H1 (cell line): ENCODE data around the gene DLX4. TPM values are rescaled to one million over a fixed set of nuclear protein-coding genes. Genes with fewer than 3 reads are reported as not detected.

Source experiments
- BCL11A ChIP-seq, 2 experiments: IDR thresholded peaks; one replicate each; pipeline ENCODE4 v1.6.1; 2011; ENCODE audit warnings: low read depth in 2 of 2, low read length in 2 of 2, mild to moderate bottlenecking in 2 of 2
- BRCA1 ChIP-seq: IDR thresholded peaks from 2 replicates; pipeline ENCODE4 v1.6.1; 2012; ENCODE audit warnings: low read depth, low read length, improper control_type of control experiment
- CBX8 ChIP-seq: fragments of 300-800, 300-1000 bp; sonication (generic); IDR thresholded peaks from 2 replicates; pipeline ENCODE4 v1.7.1; 2016; ENCODE audit warnings: low read depth, low read length, borderline replicate concordance
- EZH2 ChIP-seq: fragments of 200-600 bp; sonication (generic); IDR thresholded peaks from 2 replicates; pipeline ENCODE4 v1.7.1; 2012; ENCODE audit warnings: low read depth, mild to moderate bottlenecking, moderate library complexity, low read length, inconsistent platforms; ENCODE audit not compliant: severe bottlenecking
- FOSL1 ChIP-seq: IDR thresholded peaks from 2 replicates; pipeline ENCODE4 v1.6.1; 2011; ENCODE audit warnings: mild to moderate bottlenecking, low read depth, low read length, moderate library complexity; ENCODE audit not compliant: insufficient read depth
- HDAC2 ChIP-seq, 2 experiments: fragments of 300-600 bp in 1 of 2; sonication (generic) in 1 of 2; IDR thresholded peaks; 2 replicates each; pipeline ENCODE4 v1.6.1; 2011 to 2012; ENCODE audit warnings: low read depth in 2 of 2, low read length in 2 of 2, mild to moderate bottlenecking in 2 of 2, moderate library complexity in 2 of 2, borderline replicate concordance in 1 of 2, inconsistent platforms in 1 of 2
- RFX5 ChIP-seq: IDR thresholded peaks from 2 replicates; pipeline ENCODE4 v1.6.1; 2011; ENCODE audit warnings: low read depth, low read length, improper control_type of control experiment, borderline replicate concordance
- RNF2 ChIP-seq: fragments of 200-900, 300-1000 bp; sonication (generic); IDR thresholded peaks from 2 replicates; pipeline ENCODE4 v1.7.1; 2016; ENCODE audit warnings: borderline replicate concordance, low read depth, mild to moderate bottlenecking, antibody characterized with exemption, low read length; ENCODE audit not compliant: poor library complexity, severe bottlenecking; ENCODE audit errors: missing control alignments
- SIN3A ChIP-seq, 2 experiments: IDR thresholded peaks in 1 of 2; conservative IDR thresholded peaks in 1 of 2; 2 replicates each; pipeline ENCODE4 v1.6.1; 2011 to 2012; ENCODE audit warnings: low read length in 2 of 2, improper control_type of control experiment in 1 of 2, low read depth in 1 of 2, mild to moderate bottlenecking in 1 of 2
- SRF ChIP-seq: IDR thresholded peaks from 2 replicates; pipeline ENCODE4 v1.6.1; 2011; ENCODE audit warnings: mild to moderate bottlenecking, low read depth, low read length, moderate library complexity
- TCF12 ChIP-seq: IDR thresholded peaks from 2 replicates; pipeline ENCODE4 v1.6.1; 2011; ENCODE audit warnings: low read depth, mild to moderate bottlenecking, low read length
- USF2 ChIP-seq: IDR thresholded peaks from 2 replicates; pipeline ENCODE4 v1.6.1; 2011; ENCODE audit warnings: low read length, improper control_type of control experiment
- YY1 ChIP-seq: IDR thresholded peaks from 2 replicates; pipeline ENCODE4 v1.6.1; 2011; ENCODE audit warnings: low read depth, mild to moderate bottlenecking, low read length
- polyA plus RNA-seq, 7 experiments: library from polyadenylated mRNA; depleted of rRNA in 3 of 7; stranded (reverse) in 5 of 7; unstranded in 2 of 7; fragments of >200 nt in 5 of 7; fragments of 200-250 nt in 2 of 7; gene quantifications; 1 replicate in 5 of 7; 2 replicates in 1 of 7; 4 replicates in 1 of 7; pipeline versions ENCODE4 v1.2.1 to v1.2.3, GENCODE V29; 2011 to 2013; ENCODE audit warnings: missing spikeins in 2 of 7, mixed read lengths in 2 of 7
- total RNA-seq: library from RNA; stranded (reverse); fragmentation: NEBNext Ultra II Directional; extraction: Animal tissue kit (Norgen Biotek cat#: 25700); gene quantifications from 2 replicates; pipeline ENCODE4 v1.2.1, GENCODE V29; 2021
- TF ChIP-seq, protein P1 (sequence below): IDR thresholded peaks from 2 replicates; pipeline ENCODE4 v1.6.1; 2012; ENCODE audit warnings: inconsistent platforms
- TF ChIP-seq, protein P2 (sequence below): IDR thresholded peaks from 2 replicates; pipeline ENCODE4 v1.6.1; 2012; ENCODE audit warnings: inconsistent platforms

Gene DLX4
- total and polyA plus RNA-seq, 2 of the 8 experiments (the other 6 are each of a cell fraction or from before 2014, with no cell fraction given), result 0.67 to 0.80 TPM

DNA sequence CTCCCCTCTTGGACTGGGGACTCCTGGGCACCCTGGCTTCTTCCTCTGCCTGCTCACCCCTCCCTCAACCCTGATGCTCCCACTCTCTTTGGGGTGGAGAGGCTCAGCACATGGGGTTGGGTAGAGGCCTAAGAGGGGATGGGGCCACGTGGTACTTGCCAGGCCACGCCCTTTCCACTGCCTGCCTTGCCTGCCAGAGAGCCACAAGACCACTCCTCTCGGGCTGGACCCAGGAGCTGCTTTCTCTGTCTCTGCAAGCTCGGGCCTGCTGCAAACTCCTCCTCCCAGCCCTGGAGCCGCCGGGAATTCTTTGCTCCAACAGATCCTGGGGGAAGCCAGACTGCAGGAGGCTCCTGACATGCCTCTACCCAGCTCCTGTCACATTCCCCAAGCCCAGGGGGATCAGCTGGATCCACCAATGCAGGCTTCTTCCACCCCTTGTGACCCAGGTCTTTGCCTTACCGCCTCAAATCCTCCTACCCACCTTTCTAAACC is 11.8 kb downstream of the DLX4 start (continued):
- TF ChIP-seq SIN3A (conservative IDR thresholded peaks at IDR 0.05 in 1 of 2, IDR thresholded peaks at IDR 0.05 in 1 of 2; ENCODE audit: low read depth in 1 of 2, low read length in 2 of 2) (peak; percentile 86 to 94; a peak in 3 of 4 replicates), RFX5 (no peak), BCL11A (IDR thresholded peaks at IDR 0.05; ENCODE audit: low read depth in 2 of 2, low read length in 2 of 2) (no peak), EZH2 (no peak), CBX8 (no peak), RNF2 (no peak), BRCA1 (no peak), YY1 (peak; percentile 47; the same call in 1 of the 2 replicates), TCF12 (no peak), HDAC2 (IDR thresholded peaks at IDR 0.05; ENCODE audit: borderline replicate concordance in 1 of 2, low read depth in 2 of 2, low read length in 2 of 2) (no peak), SRF (no peak), USF2 (peak; percentile 86), FOSL1 (no peak)
- TF ChIP-seq, protein P1, sequence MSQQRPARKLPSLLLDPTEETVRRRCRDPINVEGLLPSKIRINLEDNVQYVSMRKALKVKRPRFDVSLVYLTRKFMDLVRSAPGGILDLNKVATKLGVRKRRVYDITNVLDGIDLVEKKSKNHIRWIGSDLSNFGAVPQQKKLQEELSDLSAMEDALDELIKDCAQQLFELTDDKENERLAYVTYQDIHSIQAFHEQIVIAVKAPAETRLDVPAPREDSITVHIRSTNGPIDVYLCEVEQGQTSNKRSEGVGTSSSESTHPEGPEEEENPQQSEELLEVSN, result peak; percentile 54; the same call in 1 of the 2 replicates
- TF ChIP-seq, protein P2, sequence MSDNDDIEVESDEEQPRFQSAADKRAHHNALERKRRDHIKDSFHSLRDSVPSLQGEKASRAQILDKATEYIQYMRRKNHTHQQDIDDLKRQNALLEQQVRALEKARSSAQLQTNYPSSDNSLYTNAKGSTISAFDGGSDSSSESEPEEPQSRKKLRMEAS, result peak; percentile 91
